ENCODE measurements around the gene WNT5A. TPM values are rescaled to one million over a fixed set of nuclear protein-coding genes. Genes with fewer than 3 reads are reported as not detected.
A peak's percentile ranks its signal among the peaks of the same experiment; 100 is the strongest.

WNT5A gene
- total RNA-seq, 1 donor from 2014 or later: 3.3 TPM

- no peaks in the 10 kb centered on the region for H3K79me2 ChIP-seq (ENCODE audit: low read depth)
- DNase-seq (ENCODE audit: low spot score): peak; percentile 63
- H3K4me1 Mint-ChIP-seq: peaks cover 38% of the 10 kb centered on the region
- peaks cover 33% of the 10 kb centered on the region for H3K4me1 ChIP-seq
- no peaks in the 10 kb centered on the region for H3K9me3 Mint-ChIP-seq
- peak overlapping the region; percentile 74 for H3K4me3 ChIP-seq
- no peak overlapping the region for H3K27ac Mint-ChIP-seq
- peak overlapping the region; percentile 94 for H3K4me2 ChIP-seq
- no peak overlapping the region for H3K9ac ChIP-seq
- H3K9me3 ChIP-seq (ENCODE audit: low read depth): no peaks in the 10 kb centered on the region
- peaks cover 97% of the 10 kb centered on the region for H3K27me3 ChIP-seq
- H2AFZ ChIP-seq (replicated peaks): no peak overlapping the region
- H3K27me3 Mint-ChIP-seq (ENCODE audit: insufficient read depth, low read depth): peaks cover 29% of the 10 kb centered on the region
- H3K27ac ChIP-seq: no peak overlapping the region
- TF ChIP-seq CTCF (IDR thresholded peaks at IDR 0.05): no peak
- TF ChIP-seq EZH2 (IDR thresholded peaks at IDR 0.05): peak; percentile 68
- peaks cover 15% of the 10 kb centered on the region for H3K36me3 Mint-ChIP-seq
- H3K36me3 ChIP-seq: no peaks in the 10 kb centered on the region
- peaks cover 54% of the 10 kb centered on the region for H4K20me1 ChIP-seq (ENCODE audit: low read depth)
- H3K4me3 Mint-ChIP-seq: peak overlapping the region; percentile 96
- peaks cover 49% of the 10 kb centered on the region for H3F3A ChIP-seq (ENCODE audit: low read depth)
These were observed 3.7 kb downstream of the WNT5A start for GRCh38 chr3:55483196-55484095.

GRCh38 chr3:55482496-55483195, 4.5 kb downstream of the WNT5A start:
- TF ChIP-seq EZH2phosphoT487 (IDR thresholded peaks at IDR 0.05): peak; percentile 41
- TF ChIP-seq EZH2 (IDR thresholded peaks at IDR 0.05): peak; percentile 55
- TF ChIP-seq CTCF (IDR thresholded peaks at IDR 0.05): no peak
- no peak overlapping the region for H3K27ac Mint-ChIP-seq
- Histone ChIP-seq H3K9ac (no peak overlapping the region), H3K27ac (no peak overlapping the region), H3K36me3 (no peaks in the 10 kb centered on the region), H3K27me3 (peaks cover 98% of the 10 kb centered on the region), H4K20me1 (ENCODE audit: low read depth) (peaks cover 54% of the 10 kb centered on the region), H3K4me3 (peak overlapping the region; percentile 74), H3K9me3 (ENCODE audit: low read depth) (no peaks in the 10 kb centered on the region), H3K79me2 (ENCODE audit: low read depth) (no peaks in the 10 kb centered on the region), H3F3A (ENCODE audit: low read depth) (peaks cover 46% of the 10 kb centered on the region), H3K4me2 (peak overlapping the region; percentile 94), H3K4me1 (peaks cover 33% of the 10 kb centered on the region), H2AFZ (replicated peaks) (peak overlapping the region; percentile 16)
- DNase-seq (ENCODE audit: low spot score): peak; percentile 60
- H3K9me3 Mint-ChIP-seq: no peaks in the 10 kb centered on the region
- H3K4me3 Mint-ChIP-seq: peak overlapping the region; percentile 96
- peaks cover 21% of the 10 kb centered on the region for H3K36me3 Mint-ChIP-seq
- peaks cover 38% of the 10 kb centered on the region for H3K4me1 Mint-ChIP-seq
- peaks cover 29% of the 10 kb centered on the region for H3K27me3 Mint-ChIP-seq (ENCODE audit: insufficient read depth, low read depth)

GRCh38 chr3:55481744-55482495, 5.2 kb downstream of the WNT5A start:
- Histone ChIP-seq H3K9ac (no peak overlapping the region), H3K9me3 (ENCODE audit: low read depth) (no peaks in the 10 kb centered on the region), H3K36me3 (no peaks in the 10 kb centered on the region), H3K27me3 (peaks cover 98% of the 10 kb centered on the region), H3F3A (ENCODE audit: low read depth) (peaks cover 40% of the 10 kb centered on the region), H3K4me2 (peak overlapping the region; percentile 94), H3K4me3 (peak overlapping the region; percentile 74), H2AFZ (replicated peaks) (peak overlapping the region; percentile 16), H3K4me1 (peaks cover 33% of the 10 kb centered on the region), H3K27ac (no peak overlapping the region), H3K79me2 (ENCODE audit: low read depth) (no peaks in the 10 kb centered on the region), H4K20me1 (ENCODE audit: low read depth) (peaks cover 54% of the 10 kb centered on the region)
- Mint-ChIP-seq H3K27me3 (ENCODE audit: insufficient read depth, low read depth) (peaks cover 29% of the 10 kb centered on the region), H3K27ac (no peak overlapping the region), H3K4me1 (peaks cover 38% of the 10 kb centered on the region), H3K36me3 (peaks cover 27% of the 10 kb centered on the region), H3K4me3 (peak overlapping the region; percentile 96), H3K9me3 (no peaks in the 10 kb centered on the region)
- DNase-seq (ENCODE audit: low spot score): peak; percentile 46
- peak; percentile 33 for TF ChIP-seq CTCF (IDR thresholded peaks at IDR 0.05)
- TF ChIP-seq EZH2 (IDR thresholded peaks at IDR 0.05): peak; percentile 32
- TF ChIP-seq EZH2phosphoT487 (IDR thresholded peaks at IDR 0.05): peak; percentile 18

Measured in neural progenitor cell (in vitro differentiated cells).